Esophagus squamous epithelium (tissue), 5 donors: ENCODE results near the gene GMDS. TPM values are rescaled to one million over a fixed set of nuclear protein-coding genes. Genes with fewer than 3 reads are reported as not detected.

Experiments
- DNase-seq: peaks from one replicate; lab custom pipeline; 2025; lab: John Stamatoyannopoulos, UW
- H3K27ac ChIP-seq, 4 donors: fragments of 200-600 bp; sonication (generic); one replicate each; pipeline ENCODE4 v1.5.1; 2016 to 2019; ENCODE audit warnings: mild to moderate bottlenecking in 1 of 4
- H3K27me3 ChIP-seq, 4 donors: fragments of 200-600 bp; sonication (generic); 1 replicate in 3 of 4; 2 replicates in 1 of 4; pipeline versions ENCODE4 v1.5.1 to v1.6.0; 2017 to 2021; ENCODE audit warnings: antibody characterized with exemption in 1 of 4
- H3K36me3 ChIP-seq, 3 donors: fragments of 200-600 bp; sonication (generic); one replicate each; pipeline ENCODE4 v1.5.1; 2016 to 2019
- H3K4me1 ChIP-seq, 3 donors: fragments of 200-600 bp; sonication (generic); one replicate each; pipeline ENCODE4 v1.5.1; 2017 to 2019
- H3K4me3 ChIP-seq, 4 donors: fragments of 200-600 bp; sonication (generic); 1 replicate in 3 of 4; 2 replicates in 1 of 4; pipeline ENCODE4 v1.5.1; 2016 to 2019; ENCODE audit warnings: mild to moderate bottlenecking in 2 of 4, moderate library complexity in 1 of 4
- H3K9me3 ChIP-seq, 3 donors: fragments of 200-600 bp; sonication (generic); one replicate each; pipeline ENCODE4 v1.5.1; 2016 to 2019
- POLR2A ChIP-seq, 4 donors: fragments of 450-650 bp; IDR thresholded peaks; one replicate each; pipeline ENCODE4 v1.6.1; 2017; ENCODE audit warnings: antibody characterized with exemption in 4 of 4, mild to moderate bottlenecking in 4 of 4, moderate library complexity in 3 of 4
- WGBS, 2 donors: methylation state at CpG; one replicate each; pipeline ENCODE4 v1.1.5; 2018; 5-methylcytosine and 5-hydroxymethylcytosine counted together
- intact Hi-C: fragments of 100-400 bp; cut with DNase I; formaldehyde crosslinking; loops from one replicate; pipeline ENCODE4 v1.15.0; 2022
- total RNA-seq, 4 donors: library from RNA; depleted of rRNA; stranded (reverse); fragments of >200 nt; gene quantifications; one replicate each; pipeline ENCODE4 v1.1.0, GENCODE V29; 2016
- TF ChIP-seq, protein P1 (sequence below), 6 experiments: fragments of 450-650 bp in 4 of 6; fragments of 200-600 bp in 2 of 6; sonication (generic) in 2 of 6; IDR thresholded peaks; one replicate each; pipeline ENCODE4 v1.5.1; 2016 to 2019; ENCODE audit warnings: antibody characterized with exemption in 6 of 6, mild to moderate bottlenecking in 4 of 6, moderate library complexity in 4 of 6
- donor health status: DM: yes; HTN: yes; CAD: no.

Gene GMDS
- total RNA-seq, 4 donors from 2014 or later, result 17.9 to 58.7 (median 36.7) TPM

DNA sequence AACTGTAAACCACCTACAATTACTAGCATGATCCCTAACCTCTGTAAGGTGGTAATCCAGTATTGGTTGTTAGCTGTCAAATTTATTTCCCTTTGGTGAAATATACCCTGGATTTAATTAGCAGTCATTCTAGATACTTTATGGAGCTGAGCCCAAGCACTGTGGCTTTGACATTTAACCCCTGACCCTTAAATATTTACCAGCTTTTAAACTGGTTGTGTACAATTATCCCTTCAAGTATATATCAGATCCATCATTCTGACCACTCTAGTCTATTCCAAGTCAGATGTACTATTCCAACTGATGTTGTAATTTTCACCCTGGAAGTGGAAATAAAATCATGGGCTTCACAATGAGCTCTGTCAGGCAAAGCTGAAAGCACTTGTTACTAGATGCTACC lies 406.0 kb downstream of the GMDS start:
- no peaks in the 10 kb centered on the region for H3K9me3 ChIP-seq
- no peaks in the 10 kb centered on the region for H3K36me3 ChIP-seq
- H3K27ac ChIP-seq, result no peak overlapping the region
- intact Hi-C loops, result no loop called here
- H3K4me3 ChIP-seq, result no peak overlapping the region
- TF ChIP-seq POLR2A (IDR thresholded peaks at IDR 0.05), result no peak
- TF ChIP-seq, protein P1, sequence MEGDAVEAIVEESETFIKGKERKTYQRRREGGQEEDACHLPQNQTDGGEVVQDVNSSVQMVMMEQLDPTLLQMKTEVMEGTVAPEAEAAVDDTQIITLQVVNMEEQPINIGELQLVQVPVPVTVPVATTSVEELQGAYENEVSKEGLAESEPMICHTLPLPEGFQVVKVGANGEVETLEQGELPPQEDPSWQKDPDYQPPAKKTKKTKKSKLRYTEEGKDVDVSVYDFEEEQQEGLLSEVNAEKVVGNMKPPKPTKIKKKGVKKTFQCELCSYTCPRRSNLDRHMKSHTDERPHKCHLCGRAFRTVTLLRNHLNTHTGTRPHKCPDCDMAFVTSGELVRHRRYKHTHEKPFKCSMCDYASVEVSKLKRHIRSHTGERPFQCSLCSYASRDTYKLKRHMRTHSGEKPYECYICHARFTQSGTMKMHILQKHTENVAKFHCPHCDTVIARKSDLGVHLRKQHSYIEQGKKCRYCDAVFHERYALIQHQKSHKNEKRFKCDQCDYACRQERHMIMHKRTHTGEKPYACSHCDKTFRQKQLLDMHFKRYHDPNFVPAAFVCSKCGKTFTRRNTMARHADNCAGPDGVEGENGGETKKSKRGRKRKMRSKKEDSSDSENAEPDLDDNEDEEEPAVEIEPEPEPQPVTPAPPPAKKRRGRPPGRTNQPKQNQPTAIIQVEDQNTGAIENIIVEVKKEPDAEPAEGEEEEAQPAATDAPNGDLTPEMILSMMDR (IDR thresholded peaks at IDR 0.05), result no peak
- peaks cover 0 to 11% (median 0%) of the 10 kb centered on the region in 3 donors for H3K4me1 ChIP-seq
- H3K27me3 ChIP-seq, result no peaks in the 10 kb centered on the region
- no peak for DNase-seq

DNA sequence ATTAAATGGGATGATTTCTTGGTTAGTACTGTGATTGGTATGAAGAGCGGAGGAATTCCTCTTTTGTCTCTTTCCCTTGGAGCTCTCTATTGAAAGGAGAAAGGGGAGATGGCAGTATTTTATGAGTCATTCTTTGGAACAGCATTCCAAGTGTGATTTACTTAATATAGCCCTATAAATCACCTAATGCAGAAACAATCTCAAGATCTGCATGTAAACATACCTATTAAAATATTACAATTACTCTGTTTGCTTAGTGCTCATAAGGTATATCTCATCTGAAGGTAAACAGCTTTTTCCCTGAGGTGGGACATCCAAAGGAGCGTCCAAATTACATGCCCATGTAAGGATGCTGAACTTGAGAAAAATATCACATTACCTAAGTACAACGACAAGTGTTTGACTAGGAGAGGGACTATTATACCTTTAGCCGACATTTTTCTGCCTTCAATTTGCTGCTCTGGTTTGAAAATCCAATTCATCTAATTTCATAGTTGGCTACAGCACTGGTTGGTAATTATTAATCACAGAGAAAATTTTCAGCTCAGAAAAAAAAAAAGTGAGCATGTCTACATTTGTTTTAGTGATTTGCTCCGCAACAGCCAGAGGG lies 406.7 kb downstream of the GMDS start:
- no peak for DNase-seq
- 52 to 72% methylated on average over 5 of the region's 5 CpGs for WGBS, 2 donors

DNA sequence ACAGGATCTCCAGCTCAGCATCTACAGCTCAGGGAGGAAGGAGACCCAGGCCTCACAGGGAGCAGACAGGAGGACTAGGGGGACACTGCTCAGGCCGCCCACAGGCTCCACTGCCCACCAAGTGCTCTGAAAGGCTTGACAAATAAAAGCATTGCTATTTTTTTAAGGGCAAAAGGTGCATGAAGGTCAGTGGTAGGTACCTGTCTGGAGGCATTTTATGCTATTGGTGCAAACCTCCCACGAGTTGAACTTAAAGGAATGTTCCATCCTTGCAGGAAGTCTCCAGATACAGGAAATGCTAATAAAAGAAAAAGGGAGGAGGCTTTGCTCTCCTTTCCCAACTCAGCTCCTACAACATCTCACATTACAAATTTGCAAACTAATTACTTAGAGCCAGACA lies 407.6 kb downstream of the GMDS start:
- Histone ChIP-seq H3K36me3 (no peaks in the 10 kb centered on the region), H3K4me1 (peaks cover 0 to 20% (median 4%) of the 10 kb centered on the region in 3 donors), H3K4me3 (no peak overlapping the region), H3K27me3 (no peaks in the 10 kb centered on the region), H3K27ac (no peak overlapping the region), H3K9me3 (no peaks in the 10 kb centered on the region)
- no peak for DNase-seq
- no peak for TF ChIP-seq POLR2A (IDR thresholded peaks at IDR 0.05)
- TF ChIP-seq, protein P1 (IDR thresholded peaks at IDR 0.05), result no peak
- intact Hi-C loops, result no loop called here
- 17 to 43% methylated on average over 1 to 2 of the region's 2 CpGs for whole genome bisulfite sequencing, 2 donors

More for the DNA sequence above, 406.7 kb downstream of the GMDS start:
- Histone ChIP-seq H3K36me3 (no peaks in the 10 kb centered on the region), H3K27me3 (no peaks in the 10 kb centered on the region), H3K4me1 (peaks cover 0 to 11% (median 0%) of the 10 kb centered on the region in 3 donors), H3K9me3 (no peaks in the 10 kb centered on the region), H3K4me3 (no peak overlapping the region), H3K27ac (no peak overlapping the region)
- TF ChIP-seq, protein P1 (IDR thresholded peaks at IDR 0.05), result no peak
- no peak for TF ChIP-seq POLR2A (IDR thresholded peaks at IDR 0.05)
- intact Hi-C loops, result no loop called here

DNA sequence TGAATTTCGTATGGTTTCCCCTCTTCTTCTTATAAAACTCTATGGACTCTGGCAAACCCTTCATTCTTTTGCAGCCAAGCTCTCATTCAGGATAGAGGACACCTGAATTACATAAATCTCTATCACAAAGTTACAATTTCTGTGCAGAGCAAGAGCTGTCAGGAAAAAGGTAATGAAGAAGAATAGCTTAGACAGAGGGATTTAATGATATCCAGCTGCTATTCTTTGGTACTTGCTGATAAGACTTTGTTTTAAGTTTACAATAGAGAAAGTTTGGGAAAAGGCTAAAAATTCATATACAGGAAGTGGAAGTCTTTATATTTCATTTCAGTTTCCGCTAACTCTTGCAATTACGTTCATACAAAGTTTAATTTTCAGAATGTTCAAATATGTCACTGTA lies 408.7 kb downstream of the GMDS start:
- intact Hi-C loops, result no loop called here
- Histone ChIP-seq H3K27me3 (no peaks in the 10 kb centered on the region), H3K9me3 (no peaks in the 10 kb centered on the region), H3K27ac (no peak overlapping the region), H3K4me1 (peaks cover 0 to 27% (median 11%) of the 10 kb centered on the region in 3 donors), H3K36me3 (no peaks in the 10 kb centered on the region), H3K4me3 (no peak overlapping the region)
- WGBS, 2 donors, result 85 to 93% methylated on average over 3 of the region's 3 CpGs
- DNase-seq, result no peak
- TF ChIP-seq POLR2A (IDR thresholded peaks at IDR 0.05), result no peak
- TF ChIP-seq, protein P1 (IDR thresholded peaks at IDR 0.05), result no peak

DNA sequence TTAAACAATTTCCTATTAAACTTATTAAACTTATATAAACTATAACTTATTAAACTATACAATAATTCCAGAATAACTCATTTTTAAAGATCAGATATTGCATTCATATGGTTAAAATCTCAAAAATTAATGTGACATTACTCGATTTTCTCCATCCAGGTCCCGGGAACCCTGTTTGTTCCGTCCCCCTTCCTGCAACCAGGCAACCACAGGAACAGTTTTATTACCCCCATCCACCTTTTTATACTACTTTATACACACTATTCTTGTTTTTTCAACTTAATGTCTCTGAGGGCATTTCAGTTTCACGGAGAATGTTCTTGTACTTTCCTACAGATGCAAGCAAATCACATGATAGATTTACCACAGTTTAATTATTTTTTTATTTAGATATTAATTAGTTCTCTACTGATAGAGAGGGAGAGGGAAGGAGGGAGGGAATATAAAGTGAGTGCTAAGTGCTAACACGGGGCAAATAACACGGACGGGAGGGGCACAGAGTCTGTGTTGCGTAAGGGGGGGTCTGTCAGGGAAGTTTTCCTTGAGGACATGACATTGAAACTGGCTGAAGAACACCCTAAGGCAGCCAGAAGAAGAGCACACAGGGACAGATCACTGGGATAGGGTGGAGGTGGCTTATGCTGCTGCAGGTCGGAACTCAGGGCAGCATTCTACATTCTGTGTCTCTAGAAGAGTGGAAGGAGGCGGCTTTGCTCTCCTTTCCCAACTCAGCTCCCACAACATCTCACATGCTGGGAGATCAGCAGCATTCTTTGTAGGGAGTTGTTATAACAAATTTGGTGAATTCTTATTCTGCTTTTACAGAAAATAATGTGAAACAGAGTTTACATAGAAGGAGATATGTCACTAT lies 410.5 kb downstream of the GMDS start:
- DNase-seq, result no peak
- TF ChIP-seq, protein P1 (IDR thresholded peaks at IDR 0.05), result no peak
- TF ChIP-seq POLR2A (IDR thresholded peaks at IDR 0.05), result no peak
- H3K27ac ChIP-seq, result no peak overlapping the region
- WGBS, 2 donors, result 90 to 94% methylated on average over 10 of the region's 10 CpGs
- peaks cover 0 to 27% (median 11%) of the 10 kb centered on the region in 3 donors for H3K4me1 ChIP-seq
- no peaks in the 10 kb centered on the region for H3K27me3 ChIP-seq
- no peak overlapping the region for H3K4me3 ChIP-seq
- no peaks in the 10 kb centered on the region for H3K36me3 ChIP-seq
- intact Hi-C loops, result no loop called here
- no peaks in the 10 kb centered on the region for H3K9me3 ChIP-seq
